SU-DHL-6 (cell line): ENCODE data around the gene TSPAN4.

Experiments
- CTCF ChIP-seq: fragments of 200-600 bp; sonication (generic); IDR thresholded peaks from one replicate; pipeline ENCODE4 v1.5.1; 2017; ENCODE audit warnings: antibody characterized with exemption, mild to moderate bottlenecking, low read length, moderate library complexity; ENCODE audit not compliant: insufficient read depth, poor library complexity, severe bottlenecking
- EZH2phosphoT487 ChIP-seq: fragments of 200-600 bp; sonication (generic), shearing (Covaris generic); conservative IDR thresholded peaks from 2 replicates; pipeline ENCODE4 v1.6.1; 2018; ENCODE audit warnings: mild to moderate bottlenecking, antibody characterized with exemption, low read length, moderate library complexity, mixed read lengths

GRCh38 chr11:871472-871871 lies 28.8 kb downstream of the TSPAN4 start:
- TF ChIP-seq CTCF = no peak
- no peak for TF ChIP-seq EZH2phosphoT487
